NCI-H187 (cell line): Measurements from ENCODE around the gene DENND1A.

Experiments
- DNase-seq, 2 experiments: peaks; one replicate each; lab custom pipeline; 2025; lab: John Stamatoyannopoulos, UW

DENND1A gene

GRCh38 chr9:123356851-123357742 lies 572.8 kb downstream of the DENND1A start:
- DNase-seq, result no peak

GRCh38 chr9:123355761-123356431 lies 574.0 kb downstream of the DENND1A start, which contains the start of gene CRB2:
Gene CRB2, plus strand, starts transcription at chr9:123356197. Its CDS starts 64 bp downstream, at chr9:123356261.
- DNase-seq, result no peak

GRCh38 chr9:123354806-123355508 lies 575.0 kb downstream of the DENND1A start:
- no peak for DNase-seq

- no peak for DNase-seq
These were observed 575.8 kb downstream of the DENND1A start for GRCh38 chr9:123353984-123354591.

- no peak for DNase-seq
These were observed 576.9 kb downstream of the DENND1A start for GRCh38 chr9:123353041-123353440.

- DNase-seq, result no peak
These were observed 579.2 kb downstream of the DENND1A start for GRCh38 chr9:123350590-123351310.

- no peak for DNase-seq
These were observed 580.0 kb downstream of the DENND1A start for GRCh38 chr9:123349691-123350480.

GRCh38 chr9:123349033-123349432 lies 580.9 kb downstream of the DENND1A start:
- DNase-seq, result no peak

- DNase-seq, result no peak
These were observed 581.5 kb downstream of the DENND1A start for GRCh38 chr9:123348317-123348992.

GRCh38 chr9:123347289-123348060 lies 582.5 kb downstream of the DENND1A start:
- DNase-seq, result no peak

- no peak for DNase-seq
These were observed 583.1 kb downstream of the DENND1A start for GRCh38 chr9:123346826-123347225.

GRCh38 chr9:123346026-123346425 lies 583.9 kb downstream of the DENND1A start:
- no peak for DNase-seq

GRCh38 chr9:123345567-123345955 lies 584.4 kb downstream of the DENND1A start:
- DNase-seq, result no peak

- no peak for DNase-seq
These were observed 585.6 kb downstream of the DENND1A start for GRCh38 chr9:123344192-123344949.

- DNase-seq, result no peak
These were observed 586.3 kb downstream of the DENND1A start for GRCh38 chr9:123343443-123344191.

- DNase-seq, result no peak
These were observed 587.7 kb downstream of the DENND1A start for GRCh38 chr9:123342247-123342646.

GRCh38 chr9:123341816-123342215 lies 588.1 kb downstream of the DENND1A start:
- no peak for DNase-seq
